ENCODE data around the gene SDK1.

- TF ChIP-seq YY1 (IDR thresholded peaks at IDR 0.05) (no peak), RAD21 (IDR thresholded peaks at IDR 0.05) (no peak), SP1 (IDR thresholded peaks at IDR 0.05) (no peak), FOXA1 (IDR thresholded peaks at IDR 0.05) (no peak)
- TF ChIP-seq, protein P1, sequence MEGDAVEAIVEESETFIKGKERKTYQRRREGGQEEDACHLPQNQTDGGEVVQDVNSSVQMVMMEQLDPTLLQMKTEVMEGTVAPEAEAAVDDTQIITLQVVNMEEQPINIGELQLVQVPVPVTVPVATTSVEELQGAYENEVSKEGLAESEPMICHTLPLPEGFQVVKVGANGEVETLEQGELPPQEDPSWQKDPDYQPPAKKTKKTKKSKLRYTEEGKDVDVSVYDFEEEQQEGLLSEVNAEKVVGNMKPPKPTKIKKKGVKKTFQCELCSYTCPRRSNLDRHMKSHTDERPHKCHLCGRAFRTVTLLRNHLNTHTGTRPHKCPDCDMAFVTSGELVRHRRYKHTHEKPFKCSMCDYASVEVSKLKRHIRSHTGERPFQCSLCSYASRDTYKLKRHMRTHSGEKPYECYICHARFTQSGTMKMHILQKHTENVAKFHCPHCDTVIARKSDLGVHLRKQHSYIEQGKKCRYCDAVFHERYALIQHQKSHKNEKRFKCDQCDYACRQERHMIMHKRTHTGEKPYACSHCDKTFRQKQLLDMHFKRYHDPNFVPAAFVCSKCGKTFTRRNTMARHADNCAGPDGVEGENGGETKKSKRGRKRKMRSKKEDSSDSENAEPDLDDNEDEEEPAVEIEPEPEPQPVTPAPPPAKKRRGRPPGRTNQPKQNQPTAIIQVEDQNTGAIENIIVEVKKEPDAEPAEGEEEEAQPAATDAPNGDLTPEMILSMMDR (IDR thresholded peaks at IDR 0.05; ENCODE audit: low read depth, low read length, missing input control) = no peak
These were observed 347.2 kb downstream of the SDK1 start for GRCh38 chr7:3648276-3648675.

All from liver (tissue), 3 donors.